ENCODE measurements around the gene METTL25B. TPM values are rescaled to one million over a fixed set of nuclear protein-coding genes. Genes with fewer than 3 reads are reported as not detected.

METTL25B gene
- polyA plus RNA-seq, 1 donor from 2014 or later = 13.1 TPM

DNA sequence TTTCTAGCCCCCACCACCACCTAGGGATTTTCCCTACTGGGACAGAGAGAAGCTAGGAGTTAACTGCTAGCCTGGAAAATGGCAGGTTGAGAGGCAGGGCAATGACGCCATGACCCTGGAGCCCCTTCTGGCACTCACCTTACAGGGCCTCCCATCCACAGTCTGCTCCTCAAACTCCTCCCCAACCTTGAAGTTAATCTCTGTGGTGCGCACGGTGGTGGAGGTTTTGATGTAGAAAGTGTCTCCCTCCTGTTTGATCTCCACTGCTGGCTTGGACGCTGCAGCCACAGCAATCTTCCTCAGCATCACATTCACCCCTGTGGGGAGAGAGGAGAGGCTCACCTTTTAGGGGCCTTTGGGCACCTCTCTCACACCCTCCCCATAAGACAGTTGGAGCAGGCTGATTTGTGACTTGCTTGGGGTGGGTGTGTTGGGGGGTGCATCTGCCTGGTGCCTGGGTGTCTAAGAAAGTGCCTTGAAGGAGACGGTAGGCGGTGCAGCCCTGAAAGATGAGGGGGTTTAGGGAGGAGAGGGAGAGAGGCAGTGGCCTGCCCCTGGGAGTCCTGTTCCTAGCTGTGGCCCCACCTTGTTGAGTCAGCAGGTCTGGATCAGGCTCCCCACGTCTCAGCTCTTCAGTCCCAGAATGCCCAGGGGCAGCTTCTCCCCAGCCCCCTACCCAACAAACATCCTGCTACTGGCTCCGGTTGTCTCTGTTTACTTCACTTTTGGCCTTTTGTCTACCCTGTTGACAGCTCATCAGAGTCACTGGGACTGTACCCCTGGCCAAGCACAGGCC, 27.3 kb upstream of the METTL25B start:
- Histone ChIP-seq H3K4me3 (ENCODE audit: low read length) (no peak overlapping the region), H3K9me2 (ENCODE audit: insufficient read depth, low read length) (no peaks in the 10 kb centered on the region), H3F3A (ENCODE audit: insufficient read depth, low read length, poor library complexity, severe bottlenecking) (peaks cover 2% of the 10 kb centered on the region), H3K36me3 (ENCODE audit: insufficient read depth, low read length) (no peaks in the 10 kb centered on the region), H3K27me3 (ENCODE audit: insufficient read depth, low read depth, low read length) (peaks cover 15% of the 10 kb centered on the region), H2AFZ (ENCODE audit: low read depth, low read length) (no peak overlapping the region), H3K9me3 (ENCODE audit: low read length) (no peaks in the 10 kb centered on the region), H3K27ac (ENCODE audit: low read length) (no peak overlapping the region), H3K4me2 (ENCODE audit: low read length) (no peak overlapping the region), H3K9ac (ENCODE audit: low read length) (no peak overlapping the region), H4K20me1 (ENCODE audit: insufficient read depth) (no peaks in the 10 kb centered on the region), H3K79me2 (replicated peaks; ENCODE audit: insufficient read depth, low read length) (no peaks in the 10 kb centered on the region)
- no peak for TF ChIP-seq POLR2AphosphoS5 (IDR thresholded peaks at IDR 0.05)
- TF ChIP-seq, protein P1, sequence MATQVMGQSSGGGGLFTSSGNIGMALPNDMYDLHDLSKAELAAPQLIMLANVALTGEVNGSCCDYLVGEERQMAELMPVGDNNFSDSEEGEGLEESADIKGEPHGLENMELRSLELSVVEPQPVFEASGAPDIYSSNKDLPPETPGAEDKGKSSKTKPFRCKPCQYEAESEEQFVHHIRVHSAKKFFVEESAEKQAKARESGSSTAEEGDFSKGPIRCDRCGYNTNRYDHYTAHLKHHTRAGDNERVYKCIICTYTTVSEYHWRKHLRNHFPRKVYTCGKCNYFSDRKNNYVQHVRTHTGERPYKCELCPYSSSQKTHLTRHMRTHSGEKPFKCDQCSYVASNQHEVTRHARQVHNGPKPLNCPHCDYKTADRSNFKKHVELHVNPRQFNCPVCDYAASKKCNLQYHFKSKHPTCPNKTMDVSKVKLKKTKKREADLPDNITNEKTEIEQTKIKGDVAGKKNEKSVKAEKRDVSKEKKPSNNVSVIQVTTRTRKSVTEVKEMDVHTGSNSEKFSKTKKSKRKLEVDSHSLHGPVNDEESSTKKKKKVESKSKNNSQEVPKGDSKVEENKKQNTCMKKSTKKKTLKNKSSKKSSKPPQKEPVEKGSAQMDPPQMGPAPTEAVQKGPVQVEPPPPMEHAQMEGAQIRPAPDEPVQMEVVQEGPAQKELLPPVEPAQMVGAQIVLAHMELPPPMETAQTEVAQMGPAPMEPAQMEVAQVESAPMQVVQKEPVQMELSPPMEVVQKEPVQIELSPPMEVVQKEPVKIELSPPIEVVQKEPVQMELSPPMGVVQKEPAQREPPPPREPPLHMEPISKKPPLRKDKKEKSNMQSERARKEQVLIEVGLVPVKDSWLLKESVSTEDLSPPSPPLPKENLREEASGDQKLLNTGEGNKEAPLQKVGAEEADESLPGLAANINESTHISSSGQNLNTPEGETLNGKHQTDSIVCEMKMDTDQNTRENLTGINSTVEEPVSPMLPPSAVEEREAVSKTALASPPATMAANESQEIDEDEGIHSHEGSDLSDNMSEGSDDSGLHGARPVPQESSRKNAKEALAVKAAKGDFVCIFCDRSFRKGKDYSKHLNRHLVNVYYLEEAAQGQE (IDR thresholded peaks at IDR 0.05; ENCODE audit: borderline replicate concordance) = no peak
- TF ChIP-seq EZH2 (IDR thresholded peaks at IDR 0.05; ENCODE audit: borderline replicate concordance, insufficient read depth, low read length, poor library complexity, severe bottlenecking) = no peak
- no peak for TF ChIP-seq EP300 (conservative IDR thresholded peaks at IDR 0.05; ENCODE audit: poor library complexity, severe bottlenecking)
- no peak for TF ChIP-seq SMC3 (conservative IDR thresholded peaks at IDR 0.05; ENCODE audit: poor library complexity)
- TF ChIP-seq, protein P2, sequence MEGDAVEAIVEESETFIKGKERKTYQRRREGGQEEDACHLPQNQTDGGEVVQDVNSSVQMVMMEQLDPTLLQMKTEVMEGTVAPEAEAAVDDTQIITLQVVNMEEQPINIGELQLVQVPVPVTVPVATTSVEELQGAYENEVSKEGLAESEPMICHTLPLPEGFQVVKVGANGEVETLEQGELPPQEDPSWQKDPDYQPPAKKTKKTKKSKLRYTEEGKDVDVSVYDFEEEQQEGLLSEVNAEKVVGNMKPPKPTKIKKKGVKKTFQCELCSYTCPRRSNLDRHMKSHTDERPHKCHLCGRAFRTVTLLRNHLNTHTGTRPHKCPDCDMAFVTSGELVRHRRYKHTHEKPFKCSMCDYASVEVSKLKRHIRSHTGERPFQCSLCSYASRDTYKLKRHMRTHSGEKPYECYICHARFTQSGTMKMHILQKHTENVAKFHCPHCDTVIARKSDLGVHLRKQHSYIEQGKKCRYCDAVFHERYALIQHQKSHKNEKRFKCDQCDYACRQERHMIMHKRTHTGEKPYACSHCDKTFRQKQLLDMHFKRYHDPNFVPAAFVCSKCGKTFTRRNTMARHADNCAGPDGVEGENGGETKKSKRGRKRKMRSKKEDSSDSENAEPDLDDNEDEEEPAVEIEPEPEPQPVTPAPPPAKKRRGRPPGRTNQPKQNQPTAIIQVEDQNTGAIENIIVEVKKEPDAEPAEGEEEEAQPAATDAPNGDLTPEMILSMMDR (IDR thresholded peaks at IDR 0.05; ENCODE audit: poor library complexity, severe bottlenecking) = no peak
- no peak for TF ChIP-seq TAF1 (IDR thresholded peaks at IDR 0.05; ENCODE audit: low read depth)
- no peak for TF ChIP-seq RAD21 (conservative IDR thresholded peaks at IDR 0.05)
- no peak for TF ChIP-seq MXI1 (conservative IDR thresholded peaks at IDR 0.05; ENCODE audit: poor library complexity, severe bottlenecking)

DNA sequence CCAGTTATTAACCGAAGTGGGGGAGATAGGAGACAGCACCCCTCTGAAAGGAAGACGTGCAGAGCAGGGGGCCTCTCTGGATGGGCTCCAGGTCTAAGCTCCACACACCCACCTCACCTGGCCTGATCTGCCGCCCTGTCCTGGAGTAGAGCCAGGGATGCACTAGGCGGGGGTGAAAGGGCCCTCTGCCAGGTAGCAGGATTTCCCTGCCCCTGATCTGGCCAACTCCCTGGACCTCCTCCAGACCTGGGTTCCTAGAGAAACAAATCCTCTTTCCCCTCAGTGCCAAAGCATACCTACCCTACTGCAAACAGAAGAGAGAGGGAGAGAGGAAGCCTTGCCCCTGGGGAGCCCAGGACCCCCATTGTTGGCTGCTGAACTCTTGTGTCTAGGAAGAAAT, 24.9 kb upstream of the METTL25B start:
- Histone ChIP-seq H3K9me2 (ENCODE audit: insufficient read depth, low read length) (no peaks in the 10 kb centered on the region), H4K20me1 (ENCODE audit: insufficient read depth) (no peaks in the 10 kb centered on the region), H3K36me3 (ENCODE audit: insufficient read depth, low read length) (no peaks in the 10 kb centered on the region), H3K4me2 (ENCODE audit: low read length) (no peak overlapping the region), H3K9me3 (ENCODE audit: low read length) (no peaks in the 10 kb centered on the region), H3K27me3 (ENCODE audit: insufficient read depth, low read depth, low read length) (peaks cover 15% of the 10 kb centered on the region), H3K79me2 (replicated peaks; ENCODE audit: insufficient read depth, low read length) (no peaks in the 10 kb centered on the region), H2AFZ (ENCODE audit: low read depth, low read length) (no peak overlapping the region), H3K4me3 (ENCODE audit: low read length) (no peak overlapping the region), H3K9ac (ENCODE audit: low read length) (no peak overlapping the region), H3K27ac (ENCODE audit: low read length) (no peak overlapping the region), H3F3A (ENCODE audit: insufficient read depth, low read length, poor library complexity, severe bottlenecking) (peaks cover 8% of the 10 kb centered on the region)
- TF ChIP-seq, protein P2 (IDR thresholded peaks at IDR 0.05; ENCODE audit: poor library complexity, severe bottlenecking) = no peak
- TF ChIP-seq EZH2 (IDR thresholded peaks at IDR 0.05; ENCODE audit: borderline replicate concordance, insufficient read depth, low read length, poor library complexity, severe bottlenecking) (no peak), MXI1 (conservative IDR thresholded peaks at IDR 0.05; ENCODE audit: poor library complexity, severe bottlenecking) (no peak), EP300 (conservative IDR thresholded peaks at IDR 0.05; ENCODE audit: poor library complexity, severe bottlenecking) (no peak), SMC3 (conservative IDR thresholded peaks at IDR 0.05; ENCODE audit: poor library complexity) (no peak), POLR2AphosphoS5 (IDR thresholded peaks at IDR 0.05) (no peak), RAD21 (conservative IDR thresholded peaks at IDR 0.05) (no peak), TAF1 (IDR thresholded peaks at IDR 0.05; ENCODE audit: low read depth) (no peak)
- TF ChIP-seq, protein P1 (IDR thresholded peaks at IDR 0.05; ENCODE audit: borderline replicate concordance) = no peak
